Endodermal cell (in vitro differentiated cells): ENCODE measurements around the gene COX7A1. TPM values are rescaled to one million over a fixed set of nuclear protein-coding genes. Genes with fewer than 3 reads are reported as not detected.

Experiments
- DNase-seq: peaks from one replicate; pipeline ENCODE4 v3.0.0-alpha.2; 2017
- H3K27ac ChIP-seq: 2 replicates; pipeline ENCODE4 v1.5.1; 2013; ENCODE audit warnings: mild to moderate bottlenecking, low read depth, low read length, moderate library complexity
- H3K27me3 ChIP-seq: 2 replicates; pipeline ENCODE4 v1.6.1; 2013; ENCODE audit warnings: mild to moderate bottlenecking, low read length, moderate library complexity; ENCODE audit not compliant: insufficient read depth, control insufficient read depth, poor library complexity, severe bottlenecking
- H3K36me3 ChIP-seq: 2 replicates; pipeline ENCODE4 v1.7.0; 2013; ENCODE audit warnings: mild to moderate bottlenecking, low read length, moderate library complexity; ENCODE audit not compliant: control insufficient read depth, insufficient read depth
- H3K4me1 ChIP-seq: one replicate; pipeline ENCODE4 v1.7.0; 2013; ENCODE audit warnings: low read length; ENCODE audit not compliant: control insufficient read depth, insufficient read depth
- H3K4me3 ChIP-seq: 2 replicates; pipeline ENCODE4 v1.5.1; 2013; ENCODE audit warnings: mild to moderate bottlenecking, low read length, moderate library complexity
- H3K9ac ChIP-seq: 2 replicates; pipeline ENCODE4 v1.6.1; 2013; ENCODE audit warnings: mild to moderate bottlenecking, low read length, moderate library complexity; ENCODE audit not compliant: poor library complexity, severe bottlenecking; ENCODE audit errors: extremely low read depth
- H3K9me3 ChIP-seq: 2 replicates; pipeline ENCODE4 v1.6.1; 2013; ENCODE audit warnings: mild to moderate bottlenecking, low read length, moderate library complexity; ENCODE audit not compliant: control insufficient read depth
- H3K27ac Mint-ChIP-seq: 2 replicates; pipeline ENCODE4 v1.8.0; 2020; ENCODE audit warnings: mixed read lengths
- H3K27me3 Mint-ChIP-seq: 2 replicates; pipeline ENCODE4 v1.8.0; 2021; ENCODE audit warnings: mild to moderate bottlenecking, mixed read lengths; ENCODE audit not compliant: insufficient read depth
- H3K36me3 Mint-ChIP-seq: 2 replicates; pipeline ENCODE4 v1.8.0; 2020; ENCODE audit warnings: low read depth, mixed read lengths
- H3K4me1 Mint-ChIP-seq: 2 replicates; pipeline ENCODE4 v1.8.0; 2020; ENCODE audit warnings: mixed read lengths
- H3K4me3 Mint-ChIP-seq: 2 replicates; pipeline ENCODE4 v1.8.0; 2020; ENCODE audit warnings: mild to moderate bottlenecking, moderate library complexity, mixed read lengths
- H3K9me3 Mint-ChIP-seq: 2 replicates; pipeline ENCODE4 v1.8.0; 2020; ENCODE audit warnings: mild to moderate bottlenecking, mixed read lengths
- WGBS, 2 experiments: methylation state at CpG; one replicate each; pipeline versions ENCODE4 v1.1.5 to v1.1.7; 2013; ENCODE audit warnings: missing lambda C conversion rate in 2 of 2, mixed read lengths in 1 of 2; ENCODE audit not compliant: insufficient coverage in 1 of 2, insufficient read length in 1 of 2; 5-methylcytosine and 5-hydroxymethylcytosine counted together
- total RNA-seq, 2 donors: library from RNA; stranded (reverse); fragmentation: NEBNext Ultra II Directional in 1 of 2; extraction: Animal tissue kit (Norgen Biotek cat#: 25700) in 1 of 2; gene quantifications; 2 replicates in 1 of 2; 3 replicates in 1 of 2; pipeline ENCODE4 v1.2.1, GENCODE V29; 2021
- TF ChIP-seq, protein P1 (sequence below): fragments of 200-600 bp; sonication (generic); conservative IDR thresholded peaks from 2 replicates; pipeline ENCODE4 v1.5.0; 2021; ENCODE audit warnings: antibody characterized with exemption, mild to moderate bottlenecking

Gene COX7A1
- total RNA-seq, 2 donors from 2014 or later = 1.4 to 2.4 TPM

DNA sequence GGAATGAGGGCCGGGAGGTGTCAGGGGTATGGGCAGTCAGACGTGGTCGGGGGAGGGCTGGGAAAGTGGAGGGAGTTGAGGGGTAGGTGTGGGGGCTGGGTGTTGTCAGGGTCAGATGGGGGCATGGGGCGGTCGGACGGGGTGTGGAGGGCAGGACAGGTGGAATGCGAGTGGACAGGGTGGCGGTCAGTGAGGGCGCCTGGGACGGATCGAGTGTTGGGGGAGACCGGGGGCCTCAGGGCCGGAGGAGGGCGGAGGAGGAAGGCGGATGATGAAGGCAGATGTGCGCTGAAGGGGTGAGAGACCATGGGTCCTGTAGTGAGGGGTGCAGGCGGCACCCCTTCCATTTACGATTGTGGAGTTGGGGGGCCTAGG, 31.3 kb downstream of the COX7A1 start:
- Histone ChIP-seq H3K27me3 (no peaks in the 10 kb centered on the region), H3K9ac (no peak overlapping the region), H3K4me3 (no peak overlapping the region), H3K4me1 (no peaks in the 10 kb centered on the region), H3K27ac (no peak overlapping the region), H3K9me3 (no peaks in the 10 kb centered on the region), H3K36me3 (peaks cover 63% of the 10 kb centered on the region)
- 95 to 100% methylated on average over 11 to 18 of the region's 18 CpGs for whole genome bisulfite sequencing, 2 experiments
- TF ChIP-seq, protein P1, sequence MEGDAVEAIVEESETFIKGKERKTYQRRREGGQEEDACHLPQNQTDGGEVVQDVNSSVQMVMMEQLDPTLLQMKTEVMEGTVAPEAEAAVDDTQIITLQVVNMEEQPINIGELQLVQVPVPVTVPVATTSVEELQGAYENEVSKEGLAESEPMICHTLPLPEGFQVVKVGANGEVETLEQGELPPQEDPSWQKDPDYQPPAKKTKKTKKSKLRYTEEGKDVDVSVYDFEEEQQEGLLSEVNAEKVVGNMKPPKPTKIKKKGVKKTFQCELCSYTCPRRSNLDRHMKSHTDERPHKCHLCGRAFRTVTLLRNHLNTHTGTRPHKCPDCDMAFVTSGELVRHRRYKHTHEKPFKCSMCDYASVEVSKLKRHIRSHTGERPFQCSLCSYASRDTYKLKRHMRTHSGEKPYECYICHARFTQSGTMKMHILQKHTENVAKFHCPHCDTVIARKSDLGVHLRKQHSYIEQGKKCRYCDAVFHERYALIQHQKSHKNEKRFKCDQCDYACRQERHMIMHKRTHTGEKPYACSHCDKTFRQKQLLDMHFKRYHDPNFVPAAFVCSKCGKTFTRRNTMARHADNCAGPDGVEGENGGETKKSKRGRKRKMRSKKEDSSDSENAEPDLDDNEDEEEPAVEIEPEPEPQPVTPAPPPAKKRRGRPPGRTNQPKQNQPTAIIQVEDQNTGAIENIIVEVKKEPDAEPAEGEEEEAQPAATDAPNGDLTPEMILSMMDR = no peak
- Mint-ChIP-seq H3K4me3 (no peak overlapping the region), H3K27ac (no peak overlapping the region), H3K4me1 (peaks cover 10% of the 10 kb centered on the region), H3K36me3 (peaks cover 66% of the 10 kb centered on the region), H3K27me3 (no peaks in the 10 kb centered on the region), H3K9me3 (no peaks in the 10 kb centered on the region)
- no peak for DNase-seq

DNA sequence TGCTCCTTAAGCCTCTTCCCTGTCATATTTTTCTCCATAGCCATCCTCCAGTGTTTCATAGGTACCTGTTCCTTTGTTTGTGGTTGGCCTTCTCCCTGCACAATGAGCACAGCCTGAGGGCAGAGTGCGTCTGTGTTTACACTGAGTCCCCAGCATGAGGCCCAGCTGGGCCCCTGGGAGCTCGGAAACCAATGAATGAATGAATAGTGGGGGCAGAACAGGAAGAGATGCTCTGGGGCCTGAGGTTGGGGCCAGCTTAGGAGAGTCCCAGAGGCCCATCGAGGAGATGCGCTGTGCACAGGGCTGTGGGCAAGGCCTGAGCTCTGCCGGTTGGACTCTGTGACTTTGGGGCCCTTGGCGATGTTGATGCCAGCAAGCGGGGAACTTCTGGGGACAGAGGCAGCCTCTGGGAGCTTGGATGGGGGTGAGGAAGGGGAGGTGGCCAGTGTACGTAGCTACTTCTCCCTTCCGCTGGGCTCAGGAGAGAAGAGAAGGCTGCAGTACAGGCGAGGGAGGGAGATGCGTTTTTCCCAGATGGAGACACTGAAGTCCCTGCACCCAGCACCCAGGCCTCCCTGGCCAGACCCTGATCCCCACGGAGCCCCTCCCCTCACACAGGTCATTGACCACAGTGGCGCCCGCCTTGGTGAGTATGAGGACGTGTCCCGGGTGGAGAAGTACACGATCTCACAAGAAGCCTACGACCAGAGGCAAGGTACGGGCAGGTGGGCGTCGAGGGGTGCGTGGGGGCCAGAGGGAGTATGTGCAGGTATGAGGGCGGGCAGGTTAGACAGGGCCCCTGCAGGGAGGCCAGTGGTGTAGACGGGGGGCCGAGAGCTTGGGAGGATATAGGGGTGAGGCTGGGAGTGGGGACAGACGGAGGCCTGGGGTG, 31.9 kb downstream of the COX7A1 start:
- peaks cover 57% of the 10 kb centered on the region for H3K36me3 ChIP-seq
- H3K27me3 ChIP-seq = no peaks in the 10 kb centered on the region
- DNase-seq = no peak
- H3K9ac ChIP-seq = no peak overlapping the region
- Mint-ChIP-seq H3K4me1 (peaks cover 10% of the 10 kb centered on the region), H3K27ac (no peak overlapping the region), H3K9me3 (no peaks in the 10 kb centered on the region), H3K36me3 (peaks cover 60% of the 10 kb centered on the region), H3K4me3 (no peak overlapping the region), H3K27me3 (no peaks in the 10 kb centered on the region)
- no peaks in the 10 kb centered on the region for H3K4me1 ChIP-seq
- TF ChIP-seq, protein P1 = no peak
- H3K9me3 ChIP-seq = no peaks in the 10 kb centered on the region
- WGBS, 2 experiments = 87 to 92% methylated on average over 13 to 26 of the region's 26 CpGs
- H3K4me3 ChIP-seq = no peak overlapping the region
- peak overlapping the region; percentile 32 for H3K27ac ChIP-seq

DNA sequence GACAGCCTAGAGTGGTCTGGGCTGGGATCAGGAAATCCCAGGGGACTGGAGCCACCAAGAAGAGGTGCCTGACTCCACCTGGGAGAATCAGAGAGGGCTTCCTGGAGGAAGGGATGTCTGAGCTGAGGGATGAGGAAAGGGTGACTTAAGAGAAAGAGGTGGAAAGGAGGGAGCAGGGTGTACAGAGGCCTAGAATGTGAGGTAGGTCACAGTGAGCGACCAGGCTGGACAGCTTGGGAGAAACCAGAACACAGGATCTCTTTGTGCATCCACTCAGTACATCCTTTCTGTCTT, 36.0 kb downstream of the COX7A1 start:
- no peak overlapping the region for H3K27ac Mint-ChIP-seq
- no peaks in the 10 kb centered on the region for H3K4me1 ChIP-seq
- peak overlapping the region; percentile 97 for H3K4me3 ChIP-seq
- H3K27me3 Mint-ChIP-seq = no peaks in the 10 kb centered on the region
- no peaks in the 10 kb centered on the region for H3K9me3 ChIP-seq
- no peak for DNase-seq
- no peaks in the 10 kb centered on the region for H3K9me3 Mint-ChIP-seq
- H3K36me3 ChIP-seq = peaks cover 43% of the 10 kb centered on the region
- peaks cover 47% of the 10 kb centered on the region for H3K36me3 Mint-ChIP-seq
- peak overlapping the region; percentile 94 for H3K4me3 Mint-ChIP-seq
- peak overlapping the region; percentile 2 for H3K9ac ChIP-seq
- TF ChIP-seq, protein P1 = no peak
- 93 to 100% methylated on average over 1 of the region's 1 CpG for WGBS, 2 experiments
- H3K27me3 ChIP-seq = no peaks in the 10 kb centered on the region
- peaks cover 19% of the 10 kb centered on the region for H3K4me1 Mint-ChIP-seq
- H3K27ac ChIP-seq = no peak overlapping the region
